ENCODE results near the gene PRKAA2. TPM values are rescaled to one million over a fixed set of nuclear protein-coding genes. Genes with fewer than 3 reads are reported as not detected.

The PRKAA2 gene
- total RNA-seq, 1 experiment from 2014 or later = 11.1 TPM

DNA sequence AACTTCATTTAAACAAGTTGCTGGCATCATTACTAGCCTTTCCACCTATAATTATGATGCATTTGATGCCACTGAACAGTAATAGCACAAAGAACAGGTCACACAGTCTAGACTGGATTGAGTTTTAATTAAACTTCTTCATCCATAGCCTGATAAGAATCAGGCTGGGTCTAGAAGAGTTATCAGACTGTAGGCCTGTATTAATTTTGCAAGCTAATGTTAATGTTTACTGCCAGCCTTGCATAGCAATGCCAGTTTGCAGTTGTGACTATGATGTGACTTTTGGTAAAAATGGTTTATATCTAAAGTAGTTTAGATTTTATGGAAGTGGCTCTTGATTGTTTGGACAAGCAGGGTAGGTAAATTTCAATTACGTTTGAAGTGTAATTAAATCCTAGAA is 68.0 kb downstream of the PRKAA2 start:
- Histone ChIP-seq H3K9me3 (ENCODE audit: control insufficient read depth, insufficient read depth, low read depth, low read length) (no peaks in the 10 kb centered on the region), H3K27me3 (ENCODE audit: control insufficient read depth, insufficient read depth, low read length) (no peaks in the 10 kb centered on the region), H3K27ac (ENCODE audit: low read length) (no peak overlapping the region), H3K4me3 (ENCODE audit: low read depth in 2 of 2, low read length in 2 of 2) (no peak overlapping the region), H3K36me3 (ENCODE audit: control insufficient read depth, insufficient read depth, low read length) (no peaks in the 10 kb centered on the region; the same call in 1 of the 2 replicates), H3K4me1 (ENCODE audit: control insufficient read depth, insufficient read depth, low read length) (peaks cover 7% of the 10 kb centered on the region)
- ATAC-seq (no peak), DNase-seq (ENCODE audit: low read depth, low spot score) (no peak)
- CTCF ChIA-PET = no interaction called here
- TF ChIP-seq POLR2AphosphoS5 (IDR thresholded peaks at IDR 0.05; ENCODE audit: low read depth, low read length) (no peak), SIN3A (IDR thresholded peaks at IDR 0.05; ENCODE audit: borderline replicate concordance, insufficient read depth, low read depth, low read length) (no peak), TCF7L2 (IDR thresholded peaks at IDR 0.05; ENCODE audit: low read depth, low read length) (no peak)
- TF ChIP-seq, protein P1, sequence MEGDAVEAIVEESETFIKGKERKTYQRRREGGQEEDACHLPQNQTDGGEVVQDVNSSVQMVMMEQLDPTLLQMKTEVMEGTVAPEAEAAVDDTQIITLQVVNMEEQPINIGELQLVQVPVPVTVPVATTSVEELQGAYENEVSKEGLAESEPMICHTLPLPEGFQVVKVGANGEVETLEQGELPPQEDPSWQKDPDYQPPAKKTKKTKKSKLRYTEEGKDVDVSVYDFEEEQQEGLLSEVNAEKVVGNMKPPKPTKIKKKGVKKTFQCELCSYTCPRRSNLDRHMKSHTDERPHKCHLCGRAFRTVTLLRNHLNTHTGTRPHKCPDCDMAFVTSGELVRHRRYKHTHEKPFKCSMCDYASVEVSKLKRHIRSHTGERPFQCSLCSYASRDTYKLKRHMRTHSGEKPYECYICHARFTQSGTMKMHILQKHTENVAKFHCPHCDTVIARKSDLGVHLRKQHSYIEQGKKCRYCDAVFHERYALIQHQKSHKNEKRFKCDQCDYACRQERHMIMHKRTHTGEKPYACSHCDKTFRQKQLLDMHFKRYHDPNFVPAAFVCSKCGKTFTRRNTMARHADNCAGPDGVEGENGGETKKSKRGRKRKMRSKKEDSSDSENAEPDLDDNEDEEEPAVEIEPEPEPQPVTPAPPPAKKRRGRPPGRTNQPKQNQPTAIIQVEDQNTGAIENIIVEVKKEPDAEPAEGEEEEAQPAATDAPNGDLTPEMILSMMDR (IDR thresholded peaks at IDR 0.05) = no peak
- TF ChIP-seq, protein P2, sequence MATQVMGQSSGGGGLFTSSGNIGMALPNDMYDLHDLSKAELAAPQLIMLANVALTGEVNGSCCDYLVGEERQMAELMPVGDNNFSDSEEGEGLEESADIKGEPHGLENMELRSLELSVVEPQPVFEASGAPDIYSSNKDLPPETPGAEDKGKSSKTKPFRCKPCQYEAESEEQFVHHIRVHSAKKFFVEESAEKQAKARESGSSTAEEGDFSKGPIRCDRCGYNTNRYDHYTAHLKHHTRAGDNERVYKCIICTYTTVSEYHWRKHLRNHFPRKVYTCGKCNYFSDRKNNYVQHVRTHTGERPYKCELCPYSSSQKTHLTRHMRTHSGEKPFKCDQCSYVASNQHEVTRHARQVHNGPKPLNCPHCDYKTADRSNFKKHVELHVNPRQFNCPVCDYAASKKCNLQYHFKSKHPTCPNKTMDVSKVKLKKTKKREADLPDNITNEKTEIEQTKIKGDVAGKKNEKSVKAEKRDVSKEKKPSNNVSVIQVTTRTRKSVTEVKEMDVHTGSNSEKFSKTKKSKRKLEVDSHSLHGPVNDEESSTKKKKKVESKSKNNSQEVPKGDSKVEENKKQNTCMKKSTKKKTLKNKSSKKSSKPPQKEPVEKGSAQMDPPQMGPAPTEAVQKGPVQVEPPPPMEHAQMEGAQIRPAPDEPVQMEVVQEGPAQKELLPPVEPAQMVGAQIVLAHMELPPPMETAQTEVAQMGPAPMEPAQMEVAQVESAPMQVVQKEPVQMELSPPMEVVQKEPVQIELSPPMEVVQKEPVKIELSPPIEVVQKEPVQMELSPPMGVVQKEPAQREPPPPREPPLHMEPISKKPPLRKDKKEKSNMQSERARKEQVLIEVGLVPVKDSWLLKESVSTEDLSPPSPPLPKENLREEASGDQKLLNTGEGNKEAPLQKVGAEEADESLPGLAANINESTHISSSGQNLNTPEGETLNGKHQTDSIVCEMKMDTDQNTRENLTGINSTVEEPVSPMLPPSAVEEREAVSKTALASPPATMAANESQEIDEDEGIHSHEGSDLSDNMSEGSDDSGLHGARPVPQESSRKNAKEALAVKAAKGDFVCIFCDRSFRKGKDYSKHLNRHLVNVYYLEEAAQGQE (IDR thresholded peaks at IDR 0.05; ENCODE audit: insufficient read depth in 1 of 2, low read depth in 2 of 2, low read length in 1 of 2) = no peak
- intact Hi-C loops (cut with micrococcal nuclease; ENCODE audit: unreplicated experiment) (no loop called here), in situ Hi-C loops (cut with HindIII; ENCODE audit: low pct_unique_long_range_greater_than_20kb, low sequenced_read_pairs) (no loop called here)
- BruUV-seq (replicated peaks) = no TSS peak
- POLR2A ChIA-PET = interaction anchor here (0.6 kb wide), 1 partner anchor 109 kb away, joined by 10 read pairs; no protein-coding TSS in a partner anchor

DNA sequence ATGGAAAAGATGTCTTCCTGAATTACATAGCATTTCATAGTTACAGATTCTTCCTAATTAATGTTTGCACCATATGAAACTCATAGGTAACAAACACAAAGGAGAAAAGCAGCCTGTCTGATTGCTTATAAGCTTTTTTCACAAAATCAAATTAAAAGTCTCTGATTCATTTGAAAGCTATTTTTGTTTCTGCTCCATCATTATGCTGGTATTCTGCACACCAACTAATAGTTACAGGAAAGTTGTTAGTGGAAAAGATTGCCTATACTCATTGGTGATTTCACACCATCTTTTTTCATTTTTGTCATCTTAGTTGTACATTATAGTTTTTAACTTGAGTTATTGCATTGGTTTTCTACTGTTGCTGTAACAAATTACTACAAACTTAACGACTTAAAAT is 70.0 kb downstream of the PRKAA2 start:
- BruUV-seq (replicated peaks) = no TSS peak
- in situ Hi-C loops (cut with HindIII; ENCODE audit: low pct_unique_long_range_greater_than_20kb, low sequenced_read_pairs) = no loop called here
- no peak for TF ChIP-seq SIN3A (IDR thresholded peaks at IDR 0.05; ENCODE audit: borderline replicate concordance, insufficient read depth, low read depth, low read length)
- TF ChIP-seq, protein P2 (IDR thresholded peaks at IDR 0.05; ENCODE audit: insufficient read depth in 1 of 2, low read depth in 2 of 2, low read length in 1 of 2) = no peak
- TF ChIP-seq TCF7L2 (IDR thresholded peaks at IDR 0.05; ENCODE audit: low read depth, low read length) = no peak
- TF ChIP-seq POLR2AphosphoS5 (IDR thresholded peaks at IDR 0.05; ENCODE audit: low read depth, low read length) = no peak
- TF ChIP-seq, protein P1 (IDR thresholded peaks at IDR 0.05) = no peak

More for the DNA sequence above, 70.0 kb downstream of the PRKAA2 start:
- intact Hi-C loops (cut with micrococcal nuclease; ENCODE audit: unreplicated experiment) = no loop called here
- Histone ChIP-seq H3K4me1 (ENCODE audit: control insufficient read depth, insufficient read depth, low read length) (no peaks in the 10 kb centered on the region; the same call in 1 of the 2 replicates), H3K36me3 (ENCODE audit: control insufficient read depth, insufficient read depth, low read length) (no peaks in the 10 kb centered on the region), H3K27ac (ENCODE audit: low read length) (no peak overlapping the region), H3K9me3 (ENCODE audit: control insufficient read depth, insufficient read depth, low read depth, low read length) (no peaks in the 10 kb centered on the region), H3K27me3 (ENCODE audit: control insufficient read depth, insufficient read depth, low read length) (no peaks in the 10 kb centered on the region), H3K4me3 (ENCODE audit: low read depth in 2 of 2, low read length in 2 of 2) (no peak overlapping the region)
- no peak for DNase-seq (ENCODE audit: low read depth, low spot score)
- ChIA-PET POLR2A (no interaction called here), CTCF (no interaction called here)
- no peak for ATAC-seq

Measured in Panc1 (cell line).